ENCODE results near the gene SLC25A12.

- TF ChIP-seq CTCF (IDR thresholded peaks at IDR 0.05) (no peak), POLR2A (IDR thresholded peaks at IDR 0.05) (no peak)
These were observed 14.2 kb upstream of the SLC25A12 start for GRCh38 chr2:171908235-171908634.
